ENCODE data around the gene NUF2. TPM values are rescaled to one million over a fixed set of nuclear protein-coding genes. Genes with fewer than 3 reads are reported as not detected.

NUF2 gene
- total RNA-seq, 1 donor from 2014 or later = 134 TPM

DNA sequence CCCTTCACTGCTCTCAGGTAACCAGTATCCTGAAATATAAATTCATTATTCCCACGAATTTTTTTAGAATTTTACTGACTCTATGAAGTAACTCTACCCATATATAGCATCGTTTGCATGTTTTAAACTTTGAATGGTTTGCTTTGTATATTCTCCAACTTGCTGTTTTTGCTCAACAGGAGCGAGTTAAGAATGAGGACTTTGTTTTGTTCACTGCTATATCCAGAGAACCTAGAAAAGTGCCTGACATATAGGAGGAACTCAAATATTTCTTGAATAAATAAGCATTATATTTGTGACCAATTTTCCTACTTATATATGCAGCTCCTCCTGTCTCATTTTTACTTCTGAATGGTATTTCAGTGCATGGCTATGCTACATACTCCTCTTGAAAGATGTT, 43.4 kb downstream of the NUF2 start:
- H3K9ac ChIP-seq = no peak overlapping the region
- no peaks in the 10 kb centered on the region for H3K79me2 ChIP-seq (ENCODE audit: low read depth)
- no peaks in the 10 kb centered on the region for H3K4me1 ChIP-seq
- no peak overlapping the region for H3K27ac ChIP-seq
- H3K36me3 Mint-ChIP-seq = no peaks in the 10 kb centered on the region
- H3K36me3 ChIP-seq = no peaks in the 10 kb centered on the region
- H3K4me2 ChIP-seq = no peak overlapping the region
- TF ChIP-seq EZH2 (IDR thresholded peaks at IDR 0.05) = no peak
- TF ChIP-seq, protein P1, sequence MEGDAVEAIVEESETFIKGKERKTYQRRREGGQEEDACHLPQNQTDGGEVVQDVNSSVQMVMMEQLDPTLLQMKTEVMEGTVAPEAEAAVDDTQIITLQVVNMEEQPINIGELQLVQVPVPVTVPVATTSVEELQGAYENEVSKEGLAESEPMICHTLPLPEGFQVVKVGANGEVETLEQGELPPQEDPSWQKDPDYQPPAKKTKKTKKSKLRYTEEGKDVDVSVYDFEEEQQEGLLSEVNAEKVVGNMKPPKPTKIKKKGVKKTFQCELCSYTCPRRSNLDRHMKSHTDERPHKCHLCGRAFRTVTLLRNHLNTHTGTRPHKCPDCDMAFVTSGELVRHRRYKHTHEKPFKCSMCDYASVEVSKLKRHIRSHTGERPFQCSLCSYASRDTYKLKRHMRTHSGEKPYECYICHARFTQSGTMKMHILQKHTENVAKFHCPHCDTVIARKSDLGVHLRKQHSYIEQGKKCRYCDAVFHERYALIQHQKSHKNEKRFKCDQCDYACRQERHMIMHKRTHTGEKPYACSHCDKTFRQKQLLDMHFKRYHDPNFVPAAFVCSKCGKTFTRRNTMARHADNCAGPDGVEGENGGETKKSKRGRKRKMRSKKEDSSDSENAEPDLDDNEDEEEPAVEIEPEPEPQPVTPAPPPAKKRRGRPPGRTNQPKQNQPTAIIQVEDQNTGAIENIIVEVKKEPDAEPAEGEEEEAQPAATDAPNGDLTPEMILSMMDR (IDR thresholded peaks at IDR 0.05) = no peak
- no peaks in the 10 kb centered on the region for H3K9me3 ChIP-seq (ENCODE audit: low read depth)
- H3K27ac Mint-ChIP-seq = no peak overlapping the region
- H3F3A ChIP-seq (ENCODE audit: low read depth) = no peaks in the 10 kb centered on the region
- H3K4me3 Mint-ChIP-seq = no peak overlapping the region
- no peak overlapping the region for H3K4me3 ChIP-seq
- H3K27me3 ChIP-seq = no peaks in the 10 kb centered on the region
- no peak for DNase-seq (ENCODE audit: low spot score)
- peaks cover 2% of the 10 kb centered on the region for H3K4me1 Mint-ChIP-seq
- H2AFZ ChIP-seq (replicated peaks) = no peak overlapping the region
- no peaks in the 10 kb centered on the region for H3K27me3 Mint-ChIP-seq (ENCODE audit: insufficient read depth, low read depth)
- H3K9me3 Mint-ChIP-seq = no peaks in the 10 kb centered on the region
- H4K20me1 ChIP-seq (ENCODE audit: low read depth) = no peaks in the 10 kb centered on the region

DNA sequence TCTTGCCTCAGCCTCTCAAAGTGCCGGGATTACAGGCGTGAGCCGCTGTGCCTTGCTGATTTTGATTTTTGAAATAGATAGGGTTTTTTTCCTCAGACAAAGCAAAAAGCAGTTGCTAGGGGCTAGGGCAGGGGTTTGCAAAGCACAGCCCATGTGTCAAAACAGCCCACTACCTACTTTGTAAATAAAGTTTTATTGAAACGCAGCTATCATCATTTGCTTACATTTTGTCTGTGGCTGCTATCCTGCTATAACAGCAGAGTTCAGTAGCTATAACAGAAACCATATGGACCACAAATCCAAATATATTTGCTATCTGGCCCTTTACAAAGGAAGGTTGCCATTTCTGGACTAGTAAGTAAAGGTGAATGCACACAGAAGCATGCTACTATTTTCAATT, 44.8 kb downstream of the NUF2 start:
- Histone ChIP-seq H3K4me2 (no peak overlapping the region), H3K9me3 (ENCODE audit: low read depth) (no peaks in the 10 kb centered on the region), H3K27ac (no peak overlapping the region), H3K36me3 (no peaks in the 10 kb centered on the region), H3K4me3 (no peak overlapping the region), H3K79me2 (ENCODE audit: low read depth) (no peaks in the 10 kb centered on the region), H4K20me1 (ENCODE audit: low read depth) (no peaks in the 10 kb centered on the region), H2AFZ (replicated peaks) (no peak overlapping the region), H3K9ac (no peak overlapping the region), H3F3A (ENCODE audit: low read depth) (no peaks in the 10 kb centered on the region), H3K27me3 (no peaks in the 10 kb centered on the region), H3K4me1 (no peaks in the 10 kb centered on the region)
- no peaks in the 10 kb centered on the region for H3K36me3 Mint-ChIP-seq
- TF ChIP-seq EZH2phosphoT487 (IDR thresholded peaks at IDR 0.05) = no peak
- TF ChIP-seq EZH2 (IDR thresholded peaks at IDR 0.05) = no peak
- TF ChIP-seq, protein P1 (IDR thresholded peaks at IDR 0.05) = no peak
- no peak overlapping the region for H3K4me3 Mint-ChIP-seq
- H3K9me3 Mint-ChIP-seq = no peaks in the 10 kb centered on the region
- H3K27ac Mint-ChIP-seq = no peak overlapping the region
- H3K4me1 Mint-ChIP-seq = peaks cover 2% of the 10 kb centered on the region
- no peaks in the 10 kb centered on the region for H3K27me3 Mint-ChIP-seq (ENCODE audit: insufficient read depth, low read depth)
- DNase-seq (ENCODE audit: low spot score) = no peak

DNA sequence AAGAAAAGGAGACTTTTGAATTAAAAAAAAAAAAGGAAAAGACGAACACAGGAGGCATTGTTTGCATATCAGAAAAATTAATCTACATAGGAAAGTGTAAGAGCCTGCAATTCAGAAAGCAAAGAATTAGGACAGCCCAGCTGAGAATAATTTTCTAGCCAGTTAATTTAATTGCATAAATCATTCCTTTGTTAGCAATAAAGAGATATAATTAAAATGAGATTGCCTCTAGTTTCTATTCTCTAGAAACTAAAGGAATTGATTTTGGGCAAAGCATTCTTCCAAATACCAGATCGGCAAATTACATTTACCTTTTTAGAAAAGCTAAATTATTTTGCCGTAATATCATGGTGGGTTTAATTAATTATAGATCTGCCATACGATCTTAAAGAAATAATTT, 46.0 kb downstream of the NUF2 start:
- Mint-ChIP-seq H3K9me3 (no peaks in the 10 kb centered on the region), H3K4me1 (peaks cover 2% of the 10 kb centered on the region), H3K36me3 (no peaks in the 10 kb centered on the region), H3K4me3 (no peak overlapping the region), H3K27ac (no peak overlapping the region), H3K27me3 (ENCODE audit: insufficient read depth, low read depth) (no peaks in the 10 kb centered on the region)
- no peak overlapping the region for H3K27ac ChIP-seq
- H3K4me3 ChIP-seq = no peak overlapping the region
- H3K36me3 ChIP-seq = no peaks in the 10 kb centered on the region
- H3K79me2 ChIP-seq (ENCODE audit: low read depth) = no peaks in the 10 kb centered on the region
- H2AFZ ChIP-seq (replicated peaks) = no peak overlapping the region
- no peak overlapping the region for H3K9ac ChIP-seq
- H3K9me3 ChIP-seq (ENCODE audit: low read depth) = no peaks in the 10 kb centered on the region
- TF ChIP-seq EZH2phosphoT487 (IDR thresholded peaks at IDR 0.05) = no peak
- TF ChIP-seq EZH2 (IDR thresholded peaks at IDR 0.05) = no peak
- TF ChIP-seq, protein P1 (IDR thresholded peaks at IDR 0.05) = no peak
- no peaks in the 10 kb centered on the region for H4K20me1 ChIP-seq (ENCODE audit: low read depth)
- no peak overlapping the region for H3K4me2 ChIP-seq
- H3F3A ChIP-seq (ENCODE audit: low read depth) = no peaks in the 10 kb centered on the region
- no peak for DNase-seq (ENCODE audit: low spot score)
- no peaks in the 10 kb centered on the region for H3K4me1 ChIP-seq
- H3K27me3 ChIP-seq = no peaks in the 10 kb centered on the region

DNA sequence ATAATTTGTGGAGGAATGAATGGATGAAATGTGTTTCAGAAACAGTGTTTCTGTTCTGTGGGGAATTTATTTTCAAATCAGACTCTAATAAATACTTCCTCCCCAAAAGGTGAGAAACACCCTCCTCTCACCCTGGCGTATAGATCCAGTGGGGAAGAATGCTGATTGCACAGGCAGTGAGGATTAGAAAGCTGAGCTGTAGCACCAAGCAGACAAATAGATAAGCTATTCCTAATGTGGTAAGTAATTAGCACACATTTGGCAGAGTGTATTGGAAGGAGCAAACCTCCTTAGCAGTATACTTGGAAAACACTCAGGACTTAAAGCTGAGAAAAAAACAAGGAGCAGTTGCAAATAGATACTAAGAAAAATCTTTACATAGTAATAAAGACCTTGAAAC, 50.8 kb downstream of the NUF2 start:
- TF ChIP-seq, protein P1 (IDR thresholded peaks at IDR 0.05) = no peak
- TF ChIP-seq EZH2phosphoT487 (IDR thresholded peaks at IDR 0.05) = no peak
- no peak for TF ChIP-seq EZH2 (IDR thresholded peaks at IDR 0.05)
- H3K4me2 ChIP-seq = no peak overlapping the region
- no peaks in the 10 kb centered on the region for H4K20me1 ChIP-seq (ENCODE audit: low read depth)
- H3K4me3 ChIP-seq = no peak overlapping the region
- no peaks in the 10 kb centered on the region for H3K27me3 Mint-ChIP-seq (ENCODE audit: insufficient read depth, low read depth)
- H3K27ac ChIP-seq = no peak overlapping the region
- H3K27ac Mint-ChIP-seq = no peak overlapping the region
- DNase-seq (ENCODE audit: low spot score) = no peak
- no peak overlapping the region for H3K9ac ChIP-seq
- H3K4me3 Mint-ChIP-seq = no peak overlapping the region
- H2AFZ ChIP-seq (replicated peaks) = no peak overlapping the region
- no peaks in the 10 kb centered on the region for H3K36me3 ChIP-seq
- H3K36me3 Mint-ChIP-seq = no peaks in the 10 kb centered on the region
- H3K27me3 ChIP-seq = no peaks in the 10 kb centered on the region
- H3K4me1 ChIP-seq = no peaks in the 10 kb centered on the region
- no peaks in the 10 kb centered on the region for H3K4me1 Mint-ChIP-seq
- H3K79me2 ChIP-seq (ENCODE audit: low read depth) = no peaks in the 10 kb centered on the region
- no peaks in the 10 kb centered on the region for H3K9me3 Mint-ChIP-seq
- H3K9me3 ChIP-seq (ENCODE audit: low read depth) = no peaks in the 10 kb centered on the region
- H3F3A ChIP-seq (ENCODE audit: low read depth) = no peaks in the 10 kb centered on the region

All from neural progenitor cell (in vitro differentiated cells).